MM.1S (cell line): ENCODE results near the gene VSTM4.

Source experiments
- DNase-seq: peaks from one replicate; pipeline ENCODE4 v3.0.0-alpha.2; 2015
- H2AFZ ChIP-seq: fragments of 300-600 bp; sonication (generic); 2 replicates; pipeline ENCODE4 v1.6.0; 2016; ENCODE audit warnings: antibody characterized with exemption, low read length
- H3F3A ChIP-seq: fragments of 300-600 bp; sonication (generic); 2 replicates; pipeline ENCODE4 v1.6.1; 2016; ENCODE audit warnings: mild to moderate bottlenecking, antibody characterized with exemption, low read length, moderate library complexity, mixed read lengths; ENCODE audit not compliant: insufficient read depth
- H3K27ac ChIP-seq: fragments of 300-600 bp; sonication (generic); 2 replicates; pipeline ENCODE4 v1.5.1; 2016; ENCODE audit warnings: mild to moderate bottlenecking, low read length
- H3K27me3 ChIP-seq: fragments of 300-600 bp; sonication (generic); replicated peaks from 2 replicates; pipeline ENCODE4 v1.6.0; 2016; ENCODE audit warnings: low read length; ENCODE audit not compliant: insufficient read depth
- H3K36me3 ChIP-seq: fragments of 300-600 bp; sonication (generic); replicated peaks from 2 replicates; pipeline ENCODE4 v1.6.1; 2016; ENCODE audit warnings: mild to moderate bottlenecking, low read length, mixed read lengths; ENCODE audit not compliant: insufficient read depth
- H3K4me1 ChIP-seq: fragments of 300-600 bp; sonication (generic); 2 replicates; pipeline ENCODE4 v1.6.1; 2016; ENCODE audit warnings: low read length, mixed read lengths
- H3K4me2 ChIP-seq: fragments of 300-600 bp; sonication (generic); 2 replicates; pipeline ENCODE4 v1.6.0; 2016; ENCODE audit warnings: low read depth, low read length
- H3K4me3 ChIP-seq: fragments of 300-600 bp; sonication (generic); 2 replicates; pipeline ENCODE4 v1.5.1; 2016; ENCODE audit warnings: low read length, mixed read lengths
- H3K79me2 ChIP-seq: fragments of 300-600 bp; sonication (generic); 2 replicates; pipeline ENCODE4 v1.6.1; 2016; ENCODE audit warnings: mixed run types, low read length, mixed read lengths
- H3K9ac ChIP-seq: fragments of 300-600 bp; sonication (generic); 2 replicates; pipeline ENCODE4 v1.6.1; 2016; ENCODE audit warnings: low read length, mixed read lengths
- H3K9me2 ChIP-seq: fragments of 300-600 bp; sonication (generic); replicated peaks from 2 replicates; pipeline ENCODE4 v1.6.1; 2016; ENCODE audit warnings: mild to moderate bottlenecking, low read length, mixed read lengths; ENCODE audit not compliant: insufficient read depth
- H3K9me3 ChIP-seq: fragments of 300-600 bp; sonication (generic); replicated peaks from 2 replicates; pipeline ENCODE4 v1.6.1; 2016; ENCODE audit warnings: mild to moderate bottlenecking, low read length, mixed read lengths; ENCODE audit not compliant: insufficient read depth
- H4K20me1 ChIP-seq: fragments of 300-600 bp; sonication (generic); 2 replicates; pipeline ENCODE4 v1.6.1; 2016; ENCODE audit warnings: mild to moderate bottlenecking, low read length, moderate library complexity, mixed read lengths; ENCODE audit not compliant: insufficient read depth
- EZH2 ChIP-seq: fragments of 300-600 bp; sonication (generic); optimal IDR thresholded peaks from 2 replicates; pipeline ENCODE3; 2017; ENCODE audit warnings: low read depth, mild to moderate bottlenecking, antibody characterized with exemption, low read length, mixed read lengths
- EZH2phosphoT487 ChIP-seq: fragments of 300-600 bp; sonication (generic); IDR thresholded peaks from 2 replicates; pipeline ENCODE4 v1.6.1; 2018; ENCODE audit warnings: antibody characterized with exemption, low read length
- TF ChIP-seq, protein P1 (sequence below): fragments of 300-600 bp; sonication (generic); IDR thresholded peaks from 2 replicates; pipeline ENCODE4 v1.5.1; 2016; ENCODE audit warnings: antibody characterized with exemption, low read length, mixed read lengths

Gene VSTM4

DNA sequence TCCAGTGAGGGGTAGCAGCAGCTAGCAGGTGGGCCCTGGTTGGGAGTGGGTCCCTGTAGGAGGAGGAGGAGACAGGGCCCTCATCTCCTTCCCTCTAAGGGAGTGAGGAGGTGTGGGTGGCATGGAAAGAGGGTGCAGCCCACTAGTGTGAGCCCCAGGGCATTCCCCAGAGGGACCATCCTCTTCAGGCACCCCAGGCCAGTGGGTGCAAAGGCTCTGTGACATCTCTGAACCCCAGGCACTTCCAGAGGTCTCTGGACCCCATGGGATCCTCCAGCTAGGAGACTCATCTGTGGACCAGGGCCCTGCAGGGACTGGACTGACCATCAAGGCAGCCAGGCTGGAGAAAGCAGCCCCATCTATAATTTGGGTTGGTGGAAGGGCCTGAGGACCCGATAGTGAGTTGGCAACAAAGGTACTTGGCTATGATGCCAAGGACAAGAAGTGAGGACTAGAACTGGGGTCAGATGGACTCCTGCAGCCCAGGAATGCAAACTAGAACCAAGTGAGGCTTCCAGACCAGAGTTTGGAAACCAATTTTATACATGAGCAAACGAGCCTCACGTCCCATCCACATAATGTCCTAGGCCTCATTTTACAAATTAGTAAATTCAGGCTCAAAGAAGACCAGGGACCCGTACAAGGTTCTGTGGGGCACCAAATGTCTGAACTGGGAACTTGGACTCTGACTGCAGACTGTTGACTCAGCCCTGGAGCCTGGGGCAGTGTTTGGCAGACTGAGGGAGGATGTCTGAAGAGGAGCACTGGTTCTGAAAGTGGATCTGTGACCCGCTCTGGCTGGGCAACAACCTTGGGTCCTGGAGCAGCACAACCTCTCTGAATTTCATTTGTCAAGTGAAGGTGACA is 1.4 kb upstream of the VSTM4 start:
- Histone ChIP-seq H3K4me1 (no peaks in the 10 kb centered on the region), H3K9me3 (no peaks in the 10 kb centered on the region), H3K4me3 (no peak overlapping the region), H3K9me2 (no peaks in the 10 kb centered on the region), H3K36me3 (no peaks in the 10 kb centered on the region), H3K27me3 (no peaks in the 10 kb centered on the region), H3F3A (no peaks in the 10 kb centered on the region), H2AFZ (no peak overlapping the region), H4K20me1 (no peaks in the 10 kb centered on the region), H3K4me2 (no peak overlapping the region), H3K9ac (no peak overlapping the region), H3K79me2 (no peaks in the 10 kb centered on the region), H3K27ac (no peak overlapping the region)
- no peak for DNase-seq
- no peak for TF ChIP-seq EZH2phosphoT487
- TF ChIP-seq EZH2: no peak

DNA sequence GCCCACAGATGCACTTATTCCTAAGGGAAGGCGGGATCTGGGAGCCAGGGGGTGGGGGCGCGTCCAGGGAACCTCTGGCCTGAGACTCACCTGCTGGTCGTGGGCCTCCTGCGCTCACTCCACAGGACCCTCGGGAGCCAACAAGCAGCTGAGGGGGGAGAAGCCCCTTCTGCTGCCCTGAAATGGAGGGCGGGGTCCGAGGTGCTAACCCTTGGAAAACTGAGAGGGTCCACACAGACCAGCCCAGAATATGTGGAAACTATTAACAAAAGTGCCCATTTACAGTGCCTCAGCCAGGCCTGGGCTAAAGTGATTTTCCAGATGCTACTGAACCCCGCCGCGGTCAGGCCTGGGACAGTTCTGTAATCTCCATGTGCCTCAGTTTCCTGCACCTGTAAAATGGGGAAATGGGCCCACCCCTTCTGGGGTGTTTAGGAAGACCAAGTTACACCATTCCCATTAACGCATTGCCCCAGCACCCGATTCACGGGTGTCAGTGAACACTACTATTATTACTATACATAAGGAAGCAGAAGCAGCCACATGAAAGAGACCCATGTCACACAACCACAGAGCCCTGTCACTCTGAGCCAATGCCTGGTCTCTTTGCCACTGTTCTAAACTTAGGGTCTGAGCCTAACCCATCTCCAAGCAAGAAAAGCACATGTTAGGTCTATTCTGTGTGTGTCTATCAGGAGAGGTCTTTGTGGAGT is 630 bp upstream of the VSTM4 start:
- no peak overlapping the region for H3K27ac ChIP-seq
- H2AFZ ChIP-seq: no peak overlapping the region
- TF ChIP-seq EZH2phosphoT487: no peak
- TF ChIP-seq, protein P1, sequence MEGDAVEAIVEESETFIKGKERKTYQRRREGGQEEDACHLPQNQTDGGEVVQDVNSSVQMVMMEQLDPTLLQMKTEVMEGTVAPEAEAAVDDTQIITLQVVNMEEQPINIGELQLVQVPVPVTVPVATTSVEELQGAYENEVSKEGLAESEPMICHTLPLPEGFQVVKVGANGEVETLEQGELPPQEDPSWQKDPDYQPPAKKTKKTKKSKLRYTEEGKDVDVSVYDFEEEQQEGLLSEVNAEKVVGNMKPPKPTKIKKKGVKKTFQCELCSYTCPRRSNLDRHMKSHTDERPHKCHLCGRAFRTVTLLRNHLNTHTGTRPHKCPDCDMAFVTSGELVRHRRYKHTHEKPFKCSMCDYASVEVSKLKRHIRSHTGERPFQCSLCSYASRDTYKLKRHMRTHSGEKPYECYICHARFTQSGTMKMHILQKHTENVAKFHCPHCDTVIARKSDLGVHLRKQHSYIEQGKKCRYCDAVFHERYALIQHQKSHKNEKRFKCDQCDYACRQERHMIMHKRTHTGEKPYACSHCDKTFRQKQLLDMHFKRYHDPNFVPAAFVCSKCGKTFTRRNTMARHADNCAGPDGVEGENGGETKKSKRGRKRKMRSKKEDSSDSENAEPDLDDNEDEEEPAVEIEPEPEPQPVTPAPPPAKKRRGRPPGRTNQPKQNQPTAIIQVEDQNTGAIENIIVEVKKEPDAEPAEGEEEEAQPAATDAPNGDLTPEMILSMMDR: no peak
- TF ChIP-seq EZH2: no peak
- no peaks in the 10 kb centered on the region for H3K27me3 ChIP-seq
- H3K9me2 ChIP-seq: no peaks in the 10 kb centered on the region
- H3K36me3 ChIP-seq: no peaks in the 10 kb centered on the region
- no peaks in the 10 kb centered on the region for H3F3A ChIP-seq
- H3K4me1 ChIP-seq: no peaks in the 10 kb centered on the region
- H3K9me3 ChIP-seq: no peaks in the 10 kb centered on the region
- H3K9ac ChIP-seq: no peak overlapping the region
- H3K79me2 ChIP-seq: no peaks in the 10 kb centered on the region
- H3K4me3 ChIP-seq: no peak overlapping the region
- DNase-seq: no peak
- H4K20me1 ChIP-seq: no peaks in the 10 kb centered on the region
- no peak overlapping the region for H3K4me2 ChIP-seq

DNA sequence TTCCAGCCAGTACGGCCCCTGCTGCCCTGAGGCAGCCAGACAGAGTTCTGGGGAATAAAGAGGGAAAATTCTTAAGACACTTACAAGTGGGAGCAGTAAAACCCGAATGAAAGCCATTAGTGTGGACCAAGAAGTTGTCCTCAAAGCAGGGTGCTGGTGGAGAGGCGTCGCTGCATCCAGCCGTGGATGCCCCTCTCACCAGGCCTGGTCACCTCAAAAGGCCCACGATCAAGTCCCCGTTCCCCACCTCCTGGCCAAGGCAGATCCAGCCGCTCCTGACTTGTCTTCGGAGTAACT is 656 bp downstream of the VSTM4 start:
- H3K9me2 ChIP-seq: no peaks in the 10 kb centered on the region
- no peaks in the 10 kb centered on the region for H3K27me3 ChIP-seq
- H3K9ac ChIP-seq: no peak overlapping the region
- no peak for DNase-seq
- no peaks in the 10 kb centered on the region for H3F3A ChIP-seq
- H3K79me2 ChIP-seq: no peaks in the 10 kb centered on the region
- no peak for TF ChIP-seq EZH2phosphoT487
- TF ChIP-seq, protein P1: no peak
- TF ChIP-seq EZH2: no peak
- no peak overlapping the region for H2AFZ ChIP-seq
- no peaks in the 10 kb centered on the region for H3K4me1 ChIP-seq
- H4K20me1 ChIP-seq: no peaks in the 10 kb centered on the region
- no peak overlapping the region for H3K4me3 ChIP-seq
- no peaks in the 10 kb centered on the region for H3K9me3 ChIP-seq
- no peaks in the 10 kb centered on the region for H3K36me3 ChIP-seq
- no peak overlapping the region for H3K4me2 ChIP-seq
- no peak overlapping the region for H3K27ac ChIP-seq
